ENCODE measurements around the gene BHLHE40.

Gene BHLHE40

DNA sequence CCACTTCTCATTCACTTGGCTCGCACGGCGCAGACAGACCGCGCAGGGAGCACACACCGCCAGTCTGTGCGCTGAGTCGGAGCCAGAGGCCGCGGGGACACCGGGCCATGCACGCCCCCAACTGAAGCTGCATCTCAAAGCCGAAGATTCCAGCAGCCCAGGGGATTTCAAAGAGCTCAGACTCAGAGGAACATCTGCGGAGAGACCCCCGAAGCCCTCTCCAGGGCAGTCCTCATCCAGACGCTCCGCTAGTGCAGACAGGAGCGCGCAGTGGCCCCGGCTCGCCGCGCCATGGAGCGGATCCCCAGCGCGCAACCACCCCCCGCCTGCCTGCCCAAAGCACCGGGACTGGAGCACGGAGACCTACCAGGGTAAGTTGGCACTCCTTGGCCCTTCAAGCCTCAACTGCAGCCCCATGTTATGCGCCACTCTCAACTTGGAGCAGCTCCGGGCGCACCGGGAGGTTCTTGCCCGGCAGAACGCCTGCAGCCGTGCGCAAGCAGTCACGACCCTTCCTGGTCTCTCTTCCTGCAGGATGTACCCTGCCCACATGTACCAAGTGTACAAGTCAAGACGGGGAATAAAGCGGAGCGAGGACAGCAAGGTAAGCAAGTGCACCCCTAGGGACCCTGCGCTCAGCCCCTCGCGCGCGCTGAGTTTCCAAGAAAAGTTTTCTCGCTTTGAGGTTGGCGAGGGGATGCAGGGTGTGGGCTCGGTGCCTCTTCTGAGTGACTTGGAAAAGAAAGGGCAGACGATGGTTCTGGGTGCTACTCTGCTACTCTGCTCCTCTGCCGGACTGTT, at the start of gene BHLHE40:
BHLHE40 (plus strand) TSS at position 10 of the 801 bp plus-strand sequence; CDS start at position 292, 282 bp downstream.
- no peak for DNase-seq (ENCODE audit: low spot score)

DNA sequence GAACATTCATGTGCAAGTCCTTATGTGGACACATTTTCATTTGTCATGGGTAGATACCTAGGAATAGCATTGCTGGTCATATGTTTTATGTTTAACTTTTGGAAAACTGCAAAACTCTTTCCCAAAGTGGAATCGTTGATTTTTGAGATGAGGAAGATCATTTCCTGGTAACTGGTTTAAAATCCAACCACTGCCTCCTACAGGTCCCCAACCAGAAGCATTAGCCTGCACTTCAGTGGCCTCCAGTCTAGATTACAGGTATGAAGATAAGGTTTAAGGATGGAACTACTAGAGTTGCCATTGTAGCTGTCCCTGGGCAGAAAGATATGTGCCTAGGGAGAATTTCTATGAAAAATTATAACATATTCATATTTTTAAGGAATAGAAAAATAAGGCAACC, 48.7 kb upstream of the BHLHE40 start:
- no peak for DNase-seq (ENCODE audit: low spot score)

GRCh38 chr3:4934050-4934449, 45.2 kb upstream of the BHLHE40 start:
- no peak for DNase-seq (ENCODE audit: low spot score)

GRCh38 chr3:4935347-4935746, 43.9 kb upstream of the BHLHE40 start:
- DNase-seq (ENCODE audit: low spot score) = peak; percentile 35

- no peak for DNase-seq (ENCODE audit: low spot score)
These were observed 42.1 kb upstream of the BHLHE40 start for GRCh38 chr3:4936982-4937614.

DNA sequence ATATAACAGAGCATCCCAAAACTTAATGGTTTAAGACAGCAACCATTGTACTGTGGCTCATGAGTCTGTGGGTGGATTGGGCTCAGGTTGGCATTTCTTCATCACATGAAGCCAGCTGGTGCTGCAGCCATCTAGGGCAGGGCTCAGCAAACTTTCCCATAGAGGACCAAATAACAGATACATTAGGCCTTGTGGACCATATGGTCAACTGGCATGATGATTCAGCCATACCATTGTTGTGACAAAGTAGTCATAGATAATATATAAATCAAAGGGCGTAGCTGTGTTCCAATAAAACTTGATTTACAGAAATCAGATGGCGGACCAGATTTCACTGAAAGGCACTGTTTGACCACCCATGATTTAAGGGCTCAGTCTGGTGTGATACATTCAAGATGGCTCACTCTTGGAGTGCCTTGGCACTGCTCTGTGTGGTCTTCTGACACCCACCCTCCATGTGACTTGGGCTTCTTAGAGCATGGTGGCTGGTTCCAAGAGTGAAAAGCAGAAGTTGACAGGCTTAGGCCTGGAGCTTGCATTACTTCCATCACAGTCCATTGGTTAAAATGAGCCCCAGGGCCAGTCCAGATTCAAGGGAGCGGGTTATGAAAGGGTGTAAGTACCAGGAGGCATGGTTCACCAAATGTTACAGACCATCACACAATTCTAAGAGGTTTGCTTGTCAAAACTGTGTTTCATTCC, 40.8 kb upstream of the BHLHE40 start:
- no peak for DNase-seq (ENCODE audit: low spot score)

DNA sequence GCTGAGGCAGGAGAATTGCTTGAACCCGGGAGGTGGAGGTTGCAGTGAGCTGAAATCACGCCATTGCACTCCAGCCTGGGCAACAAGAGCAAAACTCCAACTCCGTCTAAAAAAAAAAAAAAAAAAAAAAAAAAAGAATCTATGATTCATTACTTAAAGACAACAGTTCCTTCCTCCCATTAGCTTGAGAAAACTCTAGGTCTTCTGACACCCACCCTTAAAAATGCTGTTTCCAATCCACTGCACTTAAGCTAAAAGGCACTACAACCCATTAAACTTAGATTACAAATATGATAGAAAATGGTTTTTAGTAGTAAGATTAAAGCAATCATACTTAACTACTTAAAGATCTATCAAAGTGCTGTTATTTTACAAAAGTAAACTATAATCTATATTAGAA, 40.0 kb upstream of the BHLHE40 start:
- no peak for DNase-seq (ENCODE audit: low spot score)

DNA sequence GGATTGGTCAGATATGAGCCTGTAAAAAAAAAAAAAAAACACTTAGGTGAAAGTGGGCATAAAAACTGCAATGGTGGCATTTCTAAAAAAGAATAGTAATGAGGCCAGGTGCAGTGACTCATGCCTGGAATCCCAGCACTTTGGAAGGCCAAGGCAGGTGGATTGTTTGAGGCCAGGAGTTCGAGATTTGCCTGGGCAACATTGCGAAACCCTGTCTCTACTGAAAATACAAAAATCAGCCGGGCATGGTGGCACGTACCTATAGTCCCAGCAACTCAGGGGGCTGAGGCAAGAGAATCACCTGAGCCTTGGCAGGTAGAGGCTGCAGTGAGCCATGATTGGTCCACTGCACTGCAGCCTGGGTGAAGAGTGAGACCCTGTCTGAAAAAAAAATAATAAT, 38.3 kb upstream of the BHLHE40 start:
- DNase-seq (ENCODE audit: low spot score) = no peak

DNA sequence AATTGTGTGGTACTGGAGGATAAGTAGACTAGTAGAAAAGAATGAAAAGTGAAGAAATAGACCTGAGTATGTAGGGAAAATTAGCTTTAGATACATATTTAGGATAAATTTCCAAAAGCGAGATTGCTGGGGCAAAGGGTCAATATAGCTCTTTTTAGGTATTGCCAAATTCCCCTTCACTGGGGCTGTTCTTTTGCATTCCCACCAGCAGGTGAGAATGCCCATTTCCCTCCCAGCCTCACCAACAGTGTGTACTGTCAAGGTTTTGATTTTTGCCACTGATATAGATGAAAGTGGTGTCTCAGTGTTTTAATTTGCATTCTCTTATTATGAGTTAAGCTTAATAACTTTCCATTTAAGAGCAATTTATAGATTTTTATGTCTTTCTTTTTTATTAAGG, 35.7 kb upstream of the BHLHE40 start:
- DNase-seq (ENCODE audit: low spot score) = no peak

DNA sequence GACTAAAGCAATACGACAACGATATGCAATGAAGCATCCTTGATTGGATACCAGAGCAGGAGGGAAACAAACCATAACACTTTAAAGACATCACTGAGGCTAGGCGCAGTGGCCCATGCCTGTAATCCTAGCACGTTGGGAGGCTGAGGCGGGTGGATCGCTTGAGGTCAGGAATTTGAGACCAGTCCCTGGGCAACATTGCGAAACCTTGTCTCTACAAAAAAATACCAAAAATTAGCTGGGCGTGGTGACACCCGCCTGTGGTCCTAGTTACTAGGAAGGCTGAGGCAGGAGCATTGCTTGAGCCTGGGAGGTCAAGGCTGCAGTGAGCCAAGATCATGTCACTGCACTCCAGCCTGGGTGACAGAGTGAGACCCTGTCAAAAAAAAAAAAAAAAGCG, 33.9 kb upstream of the BHLHE40 start:
- no peak for DNase-seq (ENCODE audit: low spot score)

DNA sequence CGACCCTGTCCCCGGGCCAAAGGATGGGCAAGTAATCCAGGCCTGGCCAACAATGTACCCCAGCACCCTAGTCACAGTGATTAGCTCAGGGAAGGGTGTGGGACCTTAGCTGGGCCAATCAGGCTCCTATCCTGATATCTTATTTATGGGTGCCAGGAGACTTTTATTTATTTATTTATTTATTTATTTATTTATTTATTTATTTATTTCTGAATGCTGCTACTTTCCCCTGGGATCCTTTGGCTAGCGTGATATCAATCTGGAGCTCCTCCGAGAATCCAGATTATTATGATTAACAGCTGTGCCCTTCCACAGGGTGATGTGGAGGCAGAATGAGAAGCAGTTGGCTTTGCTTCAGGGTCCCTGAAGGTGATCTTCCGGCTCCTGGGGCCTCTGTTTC, 32.2 kb upstream of the BHLHE40 start:
- no peak for DNase-seq (ENCODE audit: low spot score)

GRCh38 chr3:4948395-4948794, 30.8 kb upstream of the BHLHE40 start:
- no peak for DNase-seq (ENCODE audit: low spot score)

DNA sequence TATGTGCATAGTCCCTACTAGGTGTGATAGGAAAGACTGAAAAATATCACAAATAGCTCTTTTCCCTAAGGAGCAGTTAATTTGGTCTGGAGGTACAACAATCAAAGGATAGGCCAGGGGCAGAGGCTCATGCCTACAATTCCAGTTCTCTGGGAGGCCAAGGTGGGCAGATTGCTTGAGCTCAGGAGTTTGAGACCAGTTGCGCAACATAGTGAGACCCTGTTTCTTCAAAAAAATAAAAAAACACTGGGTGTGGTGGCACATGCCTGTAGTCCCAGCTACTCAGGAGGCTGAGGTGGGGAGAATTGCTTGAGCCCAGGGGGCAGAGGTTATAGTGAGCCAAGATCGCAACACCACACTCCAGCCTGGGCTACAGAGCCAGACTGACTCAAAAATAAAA, 30.2 kb upstream of the BHLHE40 start:
- DNase-seq (ENCODE audit: low spot score) = no peak

DNA sequence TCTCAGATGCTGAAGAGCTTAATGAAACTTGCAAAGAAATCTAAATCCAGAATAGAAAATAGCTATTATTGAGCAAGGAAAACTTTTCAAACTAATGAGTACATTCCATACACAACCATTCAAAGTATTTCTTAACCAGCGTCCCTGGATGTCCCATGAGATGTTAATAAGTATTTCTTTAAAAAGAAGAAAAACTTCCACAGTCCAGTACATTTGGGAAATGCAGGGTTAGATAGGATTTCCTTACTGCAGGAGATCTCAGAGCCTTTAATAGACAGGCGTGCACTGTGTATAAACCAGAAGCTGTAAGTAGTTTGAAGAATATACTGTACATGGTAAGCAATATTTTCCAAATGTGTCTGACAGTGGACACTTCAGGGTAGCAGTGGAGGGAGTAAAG, 29.6 kb upstream of the BHLHE40 start:
- DNase-seq (ENCODE audit: low spot score) = no peak

DNA sequence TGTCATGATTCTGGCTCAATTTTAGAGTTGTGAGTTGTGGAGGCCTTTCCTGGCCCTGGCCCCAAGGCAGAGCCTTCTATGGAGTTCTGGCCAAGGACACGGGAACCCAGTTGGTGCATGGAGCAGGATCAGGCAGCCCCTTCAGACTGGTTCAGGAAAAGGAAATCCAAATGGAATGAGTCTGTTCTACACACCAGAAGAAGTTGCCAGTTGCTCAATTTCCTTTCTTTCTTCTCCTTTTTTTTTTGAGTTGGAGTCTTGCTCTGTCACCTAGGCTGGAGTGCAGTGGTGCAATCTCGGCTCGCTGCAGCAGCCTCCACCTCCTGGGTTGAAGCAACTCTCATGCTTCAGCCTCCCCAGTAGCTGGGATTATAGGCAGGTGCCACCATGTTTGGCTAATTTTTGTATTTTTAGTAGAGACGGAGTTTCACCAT, 28.9 kb upstream of the BHLHE40 start:
- DNase-seq (ENCODE audit: low spot score) = no peak

DNA sequence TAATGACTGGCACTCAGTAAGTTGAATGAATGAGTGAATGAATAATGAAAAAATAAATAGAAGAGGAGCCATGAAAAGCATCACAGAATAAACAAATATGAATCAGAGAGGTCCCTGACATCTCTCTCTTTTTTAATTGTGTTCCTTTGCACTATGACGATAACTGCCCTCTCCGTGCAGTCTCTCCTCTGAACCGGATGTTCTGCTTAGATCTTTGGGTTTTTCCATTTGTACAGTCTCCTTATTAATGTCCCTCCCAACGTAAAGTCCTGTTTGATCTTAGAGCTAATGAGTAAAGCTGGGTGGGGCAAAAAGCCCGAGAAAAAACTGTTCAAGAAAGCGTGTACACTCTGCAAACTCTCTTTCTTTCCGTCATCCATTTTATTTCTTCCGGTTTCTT, 28.3 kb upstream of the BHLHE40 start:
- DNase-seq (ENCODE audit: low spot score) = no peak

DNA sequence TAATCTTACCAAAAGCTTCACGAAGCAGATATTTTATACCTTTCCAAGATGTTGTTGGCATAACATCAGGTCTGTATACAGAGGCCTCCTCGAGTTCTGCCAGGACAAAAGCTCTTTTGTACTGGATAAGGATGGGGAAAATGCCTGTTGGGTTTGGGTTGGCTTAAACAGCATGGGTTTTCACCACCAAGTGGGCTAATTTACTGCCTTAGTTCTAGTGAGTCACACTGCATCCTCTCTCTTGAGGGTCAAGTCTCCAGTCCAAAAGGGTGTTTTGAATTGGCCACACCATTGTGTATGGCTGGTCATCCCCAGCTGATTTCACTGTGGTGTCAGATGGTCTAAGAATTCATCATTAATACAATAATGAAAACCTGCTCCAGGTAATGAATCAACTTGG, 26.1 kb upstream of the BHLHE40 start:
- DNase-seq (ENCODE audit: low spot score) = no peak

DNA sequence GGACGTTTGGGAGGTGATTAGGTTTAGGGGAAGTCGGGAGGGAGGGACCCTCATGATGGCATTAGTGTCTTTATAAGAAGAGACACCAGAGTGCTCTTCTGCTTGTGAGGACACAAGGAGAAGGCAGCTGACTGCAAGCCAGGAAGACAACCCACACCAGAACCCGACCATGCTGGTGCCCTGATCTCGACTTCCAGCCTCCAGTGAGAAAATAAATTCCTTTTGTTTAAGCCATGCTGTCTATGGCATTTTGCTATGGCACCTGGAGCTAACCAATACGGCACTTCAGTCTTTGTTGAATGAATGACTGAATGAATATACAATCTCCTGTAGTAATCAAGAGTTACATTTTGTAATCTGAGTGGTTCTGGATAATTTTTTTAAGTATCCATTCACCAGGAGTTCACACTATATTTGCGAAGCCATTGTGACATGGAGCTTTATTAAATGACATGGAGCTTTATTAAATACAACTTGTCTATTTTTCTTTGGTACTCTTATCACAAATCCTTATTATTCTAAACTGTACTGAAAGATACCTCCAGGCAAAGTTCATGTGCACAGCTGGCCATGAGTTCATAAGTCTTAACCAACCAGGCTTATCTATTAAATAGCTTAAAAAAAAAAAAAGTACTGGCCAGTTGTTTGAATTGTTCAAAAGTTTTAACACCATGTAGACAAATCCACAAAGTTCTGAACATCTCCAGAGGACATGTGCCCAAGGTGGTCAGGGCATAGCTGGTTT, 24.8 kb upstream of the BHLHE40 start:
- DNase-seq (ENCODE audit: low spot score) = no peak

DNA sequence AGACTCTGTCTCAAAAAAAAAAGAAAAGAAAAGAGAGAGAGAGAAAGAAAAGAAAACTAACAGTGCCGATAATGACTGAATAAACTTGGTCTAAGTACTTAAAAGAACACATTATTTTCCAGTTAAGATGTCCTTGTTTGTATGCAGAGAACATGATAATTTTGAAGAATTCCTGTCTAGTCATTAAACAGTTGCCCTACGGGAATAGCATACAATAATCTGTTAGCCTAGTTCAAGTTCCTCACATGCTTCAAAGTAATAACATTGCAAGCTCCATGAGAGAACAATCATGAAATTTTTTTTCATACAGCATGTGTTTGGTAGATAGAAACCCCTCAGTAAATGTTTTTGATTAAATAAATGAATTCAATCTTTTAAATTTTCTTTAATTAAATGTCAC, 23.1 kb upstream of the BHLHE40 start:
- no peak for DNase-seq (ENCODE audit: low spot score)

DNA sequence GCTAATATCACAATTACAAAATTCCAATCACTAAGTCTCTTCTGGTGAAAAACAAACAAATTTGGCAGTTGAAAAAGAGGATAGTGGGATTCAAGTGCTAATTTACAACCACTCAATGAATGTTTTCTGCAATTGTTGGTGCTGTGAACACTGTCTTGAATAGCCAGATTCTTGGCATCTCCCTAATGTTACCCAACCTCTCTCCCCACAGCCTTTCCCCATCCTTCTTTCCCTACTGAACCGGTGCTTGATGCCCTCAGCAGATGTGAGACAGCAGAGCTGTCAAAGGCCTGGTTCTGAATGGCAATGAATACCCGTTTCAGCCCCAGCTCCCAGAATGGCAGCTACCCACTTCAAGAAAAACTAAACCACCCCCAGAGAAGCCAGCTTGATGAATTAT, 22.5 kb upstream of the BHLHE40 start:
- DNase-seq (ENCODE audit: low spot score) = no peak

DNA sequence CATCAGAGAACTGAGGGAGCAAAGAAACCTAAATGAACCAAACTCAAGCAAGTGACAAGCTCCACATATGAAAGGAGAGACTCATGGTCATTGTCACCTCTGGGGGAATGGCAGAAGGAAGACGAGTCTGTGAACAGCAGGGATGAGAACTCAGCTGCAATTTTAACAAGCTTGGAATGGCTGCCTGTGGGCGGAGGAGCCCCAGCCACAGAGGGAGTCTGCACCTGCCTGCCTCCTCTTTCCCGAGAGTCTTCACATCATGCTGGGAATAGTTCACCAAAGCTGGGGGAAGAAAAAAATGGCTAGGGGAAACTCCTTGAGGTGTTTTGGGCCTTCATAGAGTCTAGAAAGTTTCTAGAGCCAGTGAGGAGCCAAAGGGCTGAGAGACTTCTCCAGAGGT, 21.3 kb upstream of the BHLHE40 start:
- DNase-seq (ENCODE audit: low spot score) = no peak

- DNase-seq (ENCODE audit: low spot score) = no peak
These were observed 20.1 kb upstream of the BHLHE40 start for GRCh38 chr3:4959180-4959579.

Data from activated CD4-positive, alpha-beta T cell treated with anti-CD3 and anti-CD28 coated beads, Interleukin-2, Interleukin-4, amounts not matched to agents 100 ng/mL and 50 ng/mL, durations not matched to agents 16 hours and 8 hours (primary cell).